Activated naive CD4-positive, alpha-beta T cell treated with anti-CD3 and anti-CD28 coated beads, Interleukin-2, amount 10 ng/mL, durations not matched to agents 7 days and 5 days (primary cell): Measurements from ENCODE around the gene CDH12.

Experiments
- CTCF ChIA-PET: fragments of 350-600 bp; sonication (Branson Sonifier 250); formaldehyde crosslinking; loops from one replicate; lab custom pipeline; 2021; ENCODE audit warnings: antibody characterized with exemption; lab: Charles Lee
- DNase-seq: peaks from one replicate; pipeline ENCODE4 v3.0.0-alpha.2; 2020
- H3K27ac Mint-ChIP-seq: one replicate; pipeline ENCODE4 v1.8.0; 2021; ENCODE audit warnings: mild to moderate bottlenecking, moderate library complexity, mixed read lengths
- H3K27me3 Mint-ChIP-seq: one replicate; pipeline ENCODE4 v1.8.0; 2021; ENCODE audit warnings: mild to moderate bottlenecking, mixed read lengths
- H3K36me3 Mint-ChIP-seq: one replicate; pipeline ENCODE4 v1.8.0; 2021; ENCODE audit warnings: mixed read lengths
- H3K4me1 Mint-ChIP-seq: one replicate; pipeline ENCODE4 v1.8.0; 2021; ENCODE audit warnings: mixed read lengths
- H3K4me3 Mint-ChIP-seq: one replicate; pipeline ENCODE4 v1.8.0; 2021; ENCODE audit warnings: mild to moderate bottlenecking, moderate library complexity, mixed read lengths
- H3K9me3 Mint-ChIP-seq: one replicate; pipeline ENCODE4 v1.8.0; 2021; ENCODE audit warnings: mixed read lengths

Gene CDH12

GRCh38 chr5:22604711-22605110, 248.4 kb downstream of the CDH12 start:
- H3K4me3 Mint-ChIP-seq: no peak overlapping the region
- CTCF ChIA-PET: no interaction called here
- no peaks in the 10 kb centered on the region for H3K27me3 Mint-ChIP-seq
- peaks cover 11% of the 10 kb centered on the region for H3K9me3 Mint-ChIP-seq
- no peak for DNase-seq
- H3K36me3 Mint-ChIP-seq: no peaks in the 10 kb centered on the region
- no peaks in the 10 kb centered on the region for H3K4me1 Mint-ChIP-seq
- no peak overlapping the region for H3K27ac Mint-ChIP-seq

DNA sequence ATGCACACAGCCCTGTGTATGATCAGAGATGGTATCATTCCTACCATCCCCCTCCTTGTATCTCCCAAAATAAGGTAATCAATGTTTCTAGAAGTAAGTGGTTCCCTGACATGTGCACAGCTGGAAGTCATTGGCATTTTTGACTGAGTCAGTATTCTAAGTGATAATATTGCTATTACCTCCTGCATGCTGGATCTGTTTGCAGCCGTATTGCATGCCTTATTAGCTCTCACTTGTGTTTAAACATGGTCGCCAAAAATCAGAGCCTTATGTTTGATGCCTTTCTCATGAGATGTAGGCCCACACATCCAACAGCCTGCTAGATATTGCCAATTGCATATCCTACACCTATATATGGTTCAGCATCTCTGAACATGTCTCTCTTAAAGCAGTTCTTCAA, 254.3 kb downstream of the CDH12 start:
- H3K9me3 Mint-ChIP-seq: peaks cover 2% of the 10 kb centered on the region
- H3K36me3 Mint-ChIP-seq: no peaks in the 10 kb centered on the region
- DNase-seq: no peak
- H3K27me3 Mint-ChIP-seq: no peaks in the 10 kb centered on the region
- H3K4me3 Mint-ChIP-seq: no peak overlapping the region
- no peak overlapping the region for H3K27ac Mint-ChIP-seq
- CTCF ChIA-PET: no interaction called here
- no peaks in the 10 kb centered on the region for H3K4me1 Mint-ChIP-seq

DNA sequence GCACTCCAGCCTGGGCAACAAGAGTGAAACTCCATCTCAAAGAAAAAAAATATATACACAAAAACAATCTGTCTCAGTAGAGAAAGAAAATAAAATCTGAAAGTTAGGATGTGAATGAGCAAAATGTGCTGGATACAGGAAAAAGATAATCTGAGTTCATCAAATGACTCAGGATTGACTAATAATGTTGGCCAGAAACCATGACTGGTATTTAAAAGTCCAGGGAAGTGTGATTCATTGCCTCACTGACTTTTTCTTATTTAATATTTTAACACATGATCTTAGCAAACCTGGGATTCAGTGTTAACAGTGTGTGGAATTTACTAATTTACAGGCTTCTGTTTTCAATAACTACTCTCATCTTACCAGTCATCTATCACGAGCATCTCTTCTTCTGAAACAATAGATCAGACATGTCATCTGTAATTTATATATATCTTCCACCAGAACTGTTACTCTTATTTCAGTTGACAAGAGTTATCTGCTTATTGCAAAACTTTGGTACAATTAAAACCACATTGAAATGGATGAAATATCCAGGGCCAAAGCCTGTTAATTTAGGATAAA, 256.7 kb downstream of the CDH12 start:
- no peaks in the 10 kb centered on the region for H3K36me3 Mint-ChIP-seq
- no peak overlapping the region for H3K27ac Mint-ChIP-seq
- no peaks in the 10 kb centered on the region for H3K4me1 Mint-ChIP-seq
- H3K4me3 Mint-ChIP-seq: no peak overlapping the region
- H3K9me3 Mint-ChIP-seq: no peaks in the 10 kb centered on the region
- CTCF ChIA-PET: no interaction called here
- no peaks in the 10 kb centered on the region for H3K27me3 Mint-ChIP-seq
- no peak for DNase-seq

DNA sequence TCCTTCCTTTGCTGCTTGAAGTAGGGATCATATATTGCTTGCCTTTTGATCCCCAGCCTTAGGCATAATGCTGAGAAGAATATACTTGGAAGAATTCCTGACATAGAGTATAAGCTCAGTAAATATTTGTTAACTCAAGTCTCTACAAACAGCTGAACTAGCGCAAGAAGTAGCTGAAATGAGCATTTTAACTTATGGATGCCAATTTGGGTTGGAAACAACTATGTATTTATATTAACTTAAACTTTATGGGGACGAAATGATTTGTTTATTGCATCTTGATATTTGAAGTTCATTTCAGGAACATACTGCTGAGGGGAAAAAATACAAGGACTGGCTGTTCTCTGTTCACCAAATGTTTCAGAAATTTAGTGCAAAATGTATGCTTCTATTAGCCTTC, 258.7 kb downstream of the CDH12 start:
- Mint-ChIP-seq H3K27me3 (no peaks in the 10 kb centered on the region), H3K36me3 (no peaks in the 10 kb centered on the region)
- DNase-seq: no peak

DNA sequence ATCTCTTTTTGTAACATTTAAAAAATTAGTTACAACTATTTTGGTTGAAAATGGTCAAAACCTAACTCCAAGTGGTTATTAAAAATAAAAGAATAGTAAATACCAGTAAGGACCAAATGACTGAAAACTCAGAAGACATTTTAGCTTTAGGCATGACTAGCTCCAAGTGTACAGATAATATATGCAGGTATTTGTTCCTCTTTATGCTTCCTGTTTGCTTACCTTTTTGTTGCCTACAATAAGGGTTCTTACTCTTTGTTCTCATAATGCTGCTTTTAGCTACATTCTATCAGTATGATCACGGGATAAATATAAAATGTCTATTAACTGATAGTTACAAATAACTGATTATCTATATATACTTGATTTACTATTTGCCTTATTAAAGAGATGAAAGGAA, 259.6 kb downstream of the CDH12 start:
- CTCF ChIA-PET: no interaction called here
- no peak overlapping the region for H3K27ac Mint-ChIP-seq

More for the DNA sequence above, 258.7 kb downstream of the CDH12 start:
- CTCF ChIA-PET: no interaction called here
- Mint-ChIP-seq H3K9me3 (peaks cover 3% of the 10 kb centered on the region), H3K4me1 (no peaks in the 10 kb centered on the region), H3K27ac (no peak overlapping the region), H3K4me3 (no peak overlapping the region)

GRCh38 chr5:22591461-22591860, 261.7 kb downstream of the CDH12 start:
- Mint-ChIP-seq H3K9me3 (peaks cover 7% of the 10 kb centered on the region), H3K36me3 (no peaks in the 10 kb centered on the region), H3K4me1 (no peaks in the 10 kb centered on the region)

More for the DNA sequence above, 259.6 kb downstream of the CDH12 start:
- Mint-ChIP-seq H3K36me3 (no peaks in the 10 kb centered on the region), H3K4me3 (no peak overlapping the region), H3K27me3 (no peaks in the 10 kb centered on the region), H3K4me1 (no peaks in the 10 kb centered on the region), H3K9me3 (peaks cover 5% of the 10 kb centered on the region)
- DNase-seq: no peak

DNA sequence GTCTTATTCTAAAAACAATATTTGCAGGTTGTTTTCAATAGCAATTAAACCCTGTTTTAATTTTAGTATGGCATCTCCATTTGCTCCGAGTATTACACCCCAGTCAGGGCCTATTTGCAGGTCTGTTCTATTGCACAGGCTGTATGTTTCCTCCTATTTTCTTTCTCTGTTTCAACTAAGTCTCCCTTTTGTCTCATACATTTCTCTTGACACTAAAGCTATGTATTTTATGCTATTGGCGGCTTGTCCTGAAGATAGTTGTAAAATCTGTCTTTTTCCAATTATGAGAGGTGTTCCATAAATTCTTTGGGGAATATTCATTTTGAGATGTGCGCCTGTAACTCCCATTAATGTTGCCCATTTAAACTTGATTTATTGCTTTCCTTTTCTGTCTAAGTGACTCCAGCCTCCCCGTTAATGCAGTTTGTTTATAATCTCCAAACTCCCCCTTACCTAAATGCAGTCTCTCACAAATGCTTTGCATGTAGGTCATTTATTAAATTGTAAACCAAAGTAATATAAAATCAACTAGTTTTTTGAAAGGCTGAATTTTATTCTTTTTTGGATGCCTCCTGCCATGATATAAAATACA, 262.4 kb downstream of the CDH12 start:
- no peaks in the 10 kb centered on the region for H3K36me3 Mint-ChIP-seq
- H3K27me3 Mint-ChIP-seq: no peaks in the 10 kb centered on the region
- no peaks in the 10 kb centered on the region for H3K4me1 Mint-ChIP-seq
- H3K9me3 Mint-ChIP-seq: peaks cover 9% of the 10 kb centered on the region
- H3K4me3 Mint-ChIP-seq: no peak overlapping the region
- CTCF ChIA-PET: no interaction called here
- no peak for DNase-seq
- H3K27ac Mint-ChIP-seq: no peak overlapping the region

More at GRCh38 chr5:22591461-22591860, 261.7 kb downstream of the CDH12 start:
- Mint-ChIP-seq H3K27me3 (no peaks in the 10 kb centered on the region), H3K4me3 (no peak overlapping the region), H3K27ac (no peak overlapping the region)
- CTCF ChIA-PET: interaction anchor here (0.6 kb wide), 1 partner anchor 139 kb away, joined by 3 read pairs; no protein-coding TSS in a partner anchor
- no peak for DNase-seq

GRCh38 chr5:22577711-22578110, 275.4 kb downstream of the CDH12 start:
- DNase-seq: no peak
- Mint-ChIP-seq H3K27me3 (no peaks in the 10 kb centered on the region), H3K9me3 (peaks cover 7% of the 10 kb centered on the region), H3K4me1 (no peaks in the 10 kb centered on the region), H3K4me3 (no peak overlapping the region), H3K27ac (no peak overlapping the region), H3K36me3 (no peaks in the 10 kb centered on the region)
- CTCF ChIA-PET: no interaction called here

GRCh38 chr5:22577006-22577405, 276.1 kb downstream of the CDH12 start:
- H3K36me3 Mint-ChIP-seq: no peaks in the 10 kb centered on the region
- no peak for DNase-seq
- CTCF ChIA-PET: no interaction called here
- H3K9me3 Mint-ChIP-seq: peaks cover 10% of the 10 kb centered on the region
- H3K4me1 Mint-ChIP-seq: no peaks in the 10 kb centered on the region
- H3K27me3 Mint-ChIP-seq: no peaks in the 10 kb centered on the region
- H3K4me3 Mint-ChIP-seq: no peak overlapping the region
- H3K27ac Mint-ChIP-seq: no peak overlapping the region

DNA sequence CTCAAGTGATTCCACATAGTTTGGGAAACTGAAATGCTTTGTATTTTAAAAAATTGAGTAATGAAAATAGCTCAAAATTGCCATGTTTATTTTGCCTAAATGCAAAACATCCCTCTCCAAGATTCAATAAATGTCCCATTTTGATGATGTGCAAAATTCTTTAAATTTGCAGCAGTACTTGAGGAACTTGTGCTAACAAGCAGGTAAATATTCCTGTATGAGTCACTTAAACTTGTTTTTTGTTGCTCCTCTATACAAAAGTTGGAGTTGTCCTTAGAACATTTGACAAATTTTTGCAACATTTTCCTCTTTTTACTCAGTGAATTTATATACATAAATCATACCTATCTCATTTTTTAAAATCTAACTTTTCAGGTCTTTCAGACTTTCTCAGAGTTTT, 280.2 kb downstream of the CDH12 start:
- DNase-seq: no peak
- peaks cover 13% of the 10 kb centered on the region for H3K9me3 Mint-ChIP-seq
- no peaks in the 10 kb centered on the region for H3K36me3 Mint-ChIP-seq
- H3K4me3 Mint-ChIP-seq: no peak overlapping the region
- no peaks in the 10 kb centered on the region for H3K27me3 Mint-ChIP-seq
- H3K4me1 Mint-ChIP-seq: no peaks in the 10 kb centered on the region
- CTCF ChIA-PET: no interaction called here
- H3K27ac Mint-ChIP-seq: no peak overlapping the region

DNA sequence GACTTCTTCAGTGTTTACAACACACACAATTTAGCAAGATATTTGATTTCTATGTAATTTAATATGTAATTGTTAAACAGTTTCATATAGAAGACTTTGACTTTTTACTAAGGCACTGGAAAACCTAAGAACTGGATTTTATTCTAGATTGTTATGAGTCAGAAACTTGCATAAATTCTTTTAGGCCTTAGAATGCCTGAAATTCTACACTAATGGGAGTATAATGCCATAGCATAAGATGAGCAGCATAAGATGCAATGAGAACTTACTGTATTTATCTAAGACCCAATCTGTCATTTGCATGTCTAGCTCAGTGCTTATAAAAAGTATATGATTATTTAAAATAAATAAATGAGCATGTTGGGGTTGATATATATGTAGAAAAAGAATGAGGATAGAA, 285.2 kb downstream of the CDH12 start:
- no peak overlapping the region for H3K4me3 Mint-ChIP-seq
- no peaks in the 10 kb centered on the region for H3K36me3 Mint-ChIP-seq
- DNase-seq: no peak
- peaks cover 12% of the 10 kb centered on the region for H3K9me3 Mint-ChIP-seq
- H3K27me3 Mint-ChIP-seq: no peaks in the 10 kb centered on the region
- no peaks in the 10 kb centered on the region for H3K4me1 Mint-ChIP-seq
- no peak overlapping the region for H3K27ac Mint-ChIP-seq
- CTCF ChIA-PET: no interaction called here

- Mint-ChIP-seq H3K27ac (no peak overlapping the region), H3K27me3 (no peaks in the 10 kb centered on the region), H3K36me3 (no peaks in the 10 kb centered on the region), H3K9me3 (peaks cover 14% of the 10 kb centered on the region), H3K4me1 (no peaks in the 10 kb centered on the region), H3K4me3 (no peak overlapping the region)
- CTCF ChIA-PET: no interaction called here
- DNase-seq: no peak
Observed at GRCh38 chr5:22560147-22560546, 293.0 kb downstream of the CDH12 start.

GRCh38 chr5:22557251-22557650, 295.9 kb downstream of the CDH12 start:
- no peaks in the 10 kb centered on the region for H3K36me3 Mint-ChIP-seq
- H3K9me3 Mint-ChIP-seq: peaks cover 10% of the 10 kb centered on the region
- no peaks in the 10 kb centered on the region for H3K4me1 Mint-ChIP-seq
- H3K27me3 Mint-ChIP-seq: no peaks in the 10 kb centered on the region
- CTCF ChIA-PET: no interaction called here
- H3K4me3 Mint-ChIP-seq: no peak overlapping the region
- no peak for DNase-seq
- H3K27ac Mint-ChIP-seq: no peak overlapping the region

- Mint-ChIP-seq H3K36me3 (no peaks in the 10 kb centered on the region), H3K4me1 (no peaks in the 10 kb centered on the region), H3K4me3 (no peak overlapping the region), H3K9me3 (peaks cover 13% of the 10 kb centered on the region), H3K27me3 (no peaks in the 10 kb centered on the region), H3K27ac (no peak overlapping the region)
- CTCF ChIA-PET: no interaction called here
- no peak for DNase-seq
Observed at GRCh38 chr5:22554475-22554874, 298.7 kb downstream of the CDH12 start.

- Mint-ChIP-seq H3K4me3 (no peak overlapping the region), H3K9me3 (peaks cover 7% of the 10 kb centered on the region), H3K27me3 (no peaks in the 10 kb centered on the region), H3K4me1 (no peaks in the 10 kb centered on the region), H3K27ac (no peak overlapping the region), H3K36me3 (no peaks in the 10 kb centered on the region)
- CTCF ChIA-PET: no interaction called here
- DNase-seq: no peak
Observed at GRCh38 chr5:22549876-22550671, 303.1 kb downstream of the CDH12 start.
